Astrocyte of the cerebellum (primary cell): Measurements from ENCODE around the gene GGCX.
"Not testable (repeated sequence)": the region's sequence is repeated elsewhere in the genome, so short reads cannot be mapped to it uniquely, and the experiment has no call there.

ENCODE experiments used
- DNase-seq: peaks from one replicate; pipeline ENCODE4 v3.0.0-alpha.2; 2011; ENCODE audit warnings: low read depth
- H3K4me3 ChIP-seq: 2 replicates; pipeline ENCODE4 v1.5.1; 2011; ENCODE audit warnings: mild to moderate bottlenecking, low read depth, low read length, moderate library complexity
- in situ Hi-C: cut with HindIII; loops from 2 replicates; pipeline ENCODE4 v1.10.0; 2017; ENCODE audit warnings: low sequenced_read_pairs
- TF ChIP-seq, protein P1 (sequence below): IDR thresholded peaks from 2 replicates; pipeline ENCODE4 v1.5.1; 2012; ENCODE audit warnings: low read length, low read depth, moderate library complexity, mild to moderate bottlenecking; ENCODE audit errors: missing control alignments

GGCX gene

DNA sequence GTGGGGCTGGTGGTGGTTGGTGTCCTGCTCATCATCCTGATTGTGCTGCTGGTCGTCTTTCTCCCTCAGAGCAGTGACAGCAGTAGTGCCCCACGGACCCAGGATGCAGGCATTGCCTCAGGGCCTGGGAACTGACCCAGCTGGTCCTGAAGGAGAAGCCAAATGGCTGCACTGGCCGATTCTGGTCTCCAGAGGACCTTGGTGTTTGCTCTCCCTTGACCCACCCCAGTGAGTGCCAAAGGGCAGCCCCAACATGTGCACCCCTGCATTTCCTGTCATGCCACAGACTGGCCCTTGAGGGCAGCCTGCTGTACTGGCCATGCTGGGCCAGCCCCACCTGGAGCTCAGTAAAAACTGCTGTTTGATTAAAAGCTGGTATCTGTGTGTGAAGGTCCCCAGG, 31.7 kb upstream of the GGCX start:
- in situ Hi-C loops, result no loop called here
- DNase-seq, result no peak
- TF ChIP-seq, protein P1, sequence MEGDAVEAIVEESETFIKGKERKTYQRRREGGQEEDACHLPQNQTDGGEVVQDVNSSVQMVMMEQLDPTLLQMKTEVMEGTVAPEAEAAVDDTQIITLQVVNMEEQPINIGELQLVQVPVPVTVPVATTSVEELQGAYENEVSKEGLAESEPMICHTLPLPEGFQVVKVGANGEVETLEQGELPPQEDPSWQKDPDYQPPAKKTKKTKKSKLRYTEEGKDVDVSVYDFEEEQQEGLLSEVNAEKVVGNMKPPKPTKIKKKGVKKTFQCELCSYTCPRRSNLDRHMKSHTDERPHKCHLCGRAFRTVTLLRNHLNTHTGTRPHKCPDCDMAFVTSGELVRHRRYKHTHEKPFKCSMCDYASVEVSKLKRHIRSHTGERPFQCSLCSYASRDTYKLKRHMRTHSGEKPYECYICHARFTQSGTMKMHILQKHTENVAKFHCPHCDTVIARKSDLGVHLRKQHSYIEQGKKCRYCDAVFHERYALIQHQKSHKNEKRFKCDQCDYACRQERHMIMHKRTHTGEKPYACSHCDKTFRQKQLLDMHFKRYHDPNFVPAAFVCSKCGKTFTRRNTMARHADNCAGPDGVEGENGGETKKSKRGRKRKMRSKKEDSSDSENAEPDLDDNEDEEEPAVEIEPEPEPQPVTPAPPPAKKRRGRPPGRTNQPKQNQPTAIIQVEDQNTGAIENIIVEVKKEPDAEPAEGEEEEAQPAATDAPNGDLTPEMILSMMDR, result no peak

DNA sequence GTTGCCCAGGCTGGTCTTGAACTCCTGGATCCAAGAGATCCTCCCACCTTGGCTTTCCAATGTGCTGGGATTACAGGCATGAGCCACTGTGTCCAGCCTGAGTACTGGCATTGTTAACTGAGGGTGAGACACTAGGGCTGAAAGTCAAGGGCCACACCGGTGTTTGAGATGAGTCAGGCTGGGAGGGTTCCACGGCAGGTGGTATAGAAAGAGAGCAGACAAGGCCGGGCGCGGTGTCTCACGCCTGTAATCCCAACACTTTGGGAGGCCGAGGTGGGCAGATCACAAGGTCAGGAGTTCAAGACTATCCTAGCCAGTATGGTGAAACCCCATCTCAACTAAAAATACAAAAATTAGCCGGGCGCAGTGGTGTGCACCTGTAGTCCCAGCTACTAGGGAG, 31.0 kb upstream of the GGCX start:
- H3K4me3 ChIP-seq, in situ Hi-C loops: not testable (repeated sequence)

More for the DNA sequence above, 31.7 kb upstream of the GGCX start:
- no peak overlapping the region for H3K4me3 ChIP-seq

DNA sequence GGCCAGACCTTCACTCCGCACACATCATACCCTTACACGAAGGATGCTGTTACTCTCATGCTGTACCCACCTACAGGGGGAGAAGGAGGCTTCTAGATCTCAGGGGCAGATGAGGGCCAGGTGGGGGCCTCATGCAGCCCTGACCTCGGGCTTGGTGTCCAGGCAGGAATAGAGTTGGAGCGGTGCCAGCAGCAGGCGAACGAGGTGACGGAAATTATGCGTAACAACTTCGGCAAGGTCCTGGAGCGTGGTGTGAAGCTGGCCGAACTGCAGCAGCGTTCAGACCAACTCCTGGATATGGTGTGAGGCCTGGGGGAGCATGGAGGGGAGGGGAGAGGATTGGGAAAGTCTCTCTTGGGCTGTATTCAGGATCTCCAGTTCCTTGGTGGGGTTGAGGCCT, 30.3 kb upstream of the GGCX start:
- in situ Hi-C loops, result no loop called here
- no peak for DNase-seq
- TF ChIP-seq, protein P1, result no peak
- no peak overlapping the region for H3K4me3 ChIP-seq

More for the DNA sequence above, 31.0 kb upstream of the GGCX start:
- DNase-seq, result not testable (repeated sequence)

DNA sequence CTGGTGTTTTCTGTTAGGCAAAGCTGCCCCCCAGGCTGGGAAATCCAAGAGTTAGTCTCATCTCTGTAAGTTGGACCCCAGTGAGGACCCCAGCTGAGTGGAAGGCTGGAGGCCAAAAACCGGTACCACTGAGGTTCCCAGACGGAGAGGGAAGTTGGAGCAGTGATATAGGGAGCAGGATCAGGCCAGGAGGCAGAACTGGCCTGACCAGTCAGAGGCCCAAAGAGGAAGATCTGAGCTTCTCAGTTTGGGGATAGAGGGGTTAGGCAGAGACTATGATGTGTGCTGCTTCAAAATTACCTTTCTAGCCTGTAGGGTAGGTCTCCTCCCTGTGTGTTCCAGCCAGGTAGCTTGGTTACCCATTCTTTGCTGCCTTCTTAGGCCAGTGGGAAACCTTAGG, 29.7 kb upstream of the GGCX start:
- TF ChIP-seq, protein P1, result no peak
- DNase-seq, result no peak
- in situ Hi-C loops, result no loop called here
- H3K4me3 ChIP-seq, result peak overlapping the region; percentile 4

DNA sequence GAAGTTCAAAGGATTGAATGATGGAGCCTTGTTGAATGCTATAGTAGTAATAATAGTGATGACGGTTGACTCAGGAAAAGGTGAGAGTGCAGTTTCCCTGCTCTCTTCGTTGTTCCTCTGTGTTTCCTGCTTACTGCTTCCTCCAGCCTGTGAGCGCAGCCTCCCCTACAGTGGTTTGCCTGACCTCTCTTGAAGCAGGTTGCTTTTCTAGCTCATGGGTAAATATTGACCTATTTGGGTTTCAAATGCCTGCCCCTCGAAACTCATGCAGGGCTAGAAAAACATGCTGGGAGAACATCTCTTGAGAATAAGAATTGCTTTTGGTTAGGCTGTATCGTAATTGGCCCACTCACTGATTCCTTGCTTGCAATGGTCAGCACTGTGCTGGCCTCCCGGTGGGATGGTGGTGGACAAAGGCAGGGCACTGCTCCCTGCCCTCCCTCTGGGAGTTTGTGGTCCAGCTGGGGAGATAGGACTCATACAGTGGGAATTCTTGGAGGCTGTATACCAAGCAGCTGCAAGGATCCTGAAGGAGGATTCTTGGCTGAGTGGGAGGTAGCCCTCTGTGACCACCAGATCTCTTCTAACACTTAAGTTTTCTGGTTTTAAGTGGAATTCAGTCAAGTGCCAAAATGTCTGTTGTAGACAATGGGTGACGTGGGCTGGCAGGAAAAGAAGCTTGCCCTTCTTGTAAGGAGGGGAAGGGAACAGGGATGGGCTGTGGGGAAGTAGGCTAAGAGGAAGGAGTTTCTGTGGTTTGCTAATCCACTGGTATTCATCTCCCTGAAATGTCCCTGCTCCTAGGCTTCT, 28.9 kb upstream of the GGCX start:
- in situ Hi-C loops, result no loop called here

DNA sequence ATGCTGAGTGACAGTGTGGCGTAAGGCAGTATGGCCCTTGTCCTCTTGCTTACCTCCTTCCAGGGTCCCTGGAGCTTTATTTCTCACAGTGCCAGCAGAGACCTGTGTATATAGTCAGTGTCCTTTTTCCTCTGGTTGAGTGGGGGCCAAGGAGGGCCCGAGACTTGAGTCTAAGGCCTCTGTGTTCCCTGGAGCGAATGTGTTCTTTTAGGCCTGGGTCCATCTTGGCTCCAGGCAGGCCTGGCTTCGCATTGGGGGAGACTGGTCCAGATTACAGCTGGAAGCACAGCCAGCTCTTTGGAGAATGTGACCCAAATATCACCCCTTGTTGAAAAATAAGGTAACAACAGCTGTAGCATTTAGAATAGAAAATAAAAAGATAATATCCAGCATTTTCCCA, 27.9 kb upstream of the GGCX start:
- no peak overlapping the region for H3K4me3 ChIP-seq
- TF ChIP-seq, protein P1, result no peak
- in situ Hi-C loops, result no loop called here
- DNase-seq, result no peak

More for the DNA sequence above, 28.9 kb upstream of the GGCX start:
- peak; percentile 100 for DNase-seq
- TF ChIP-seq, protein P1, result no peak
- H3K4me3 ChIP-seq, result no peak overlapping the region

DNA sequence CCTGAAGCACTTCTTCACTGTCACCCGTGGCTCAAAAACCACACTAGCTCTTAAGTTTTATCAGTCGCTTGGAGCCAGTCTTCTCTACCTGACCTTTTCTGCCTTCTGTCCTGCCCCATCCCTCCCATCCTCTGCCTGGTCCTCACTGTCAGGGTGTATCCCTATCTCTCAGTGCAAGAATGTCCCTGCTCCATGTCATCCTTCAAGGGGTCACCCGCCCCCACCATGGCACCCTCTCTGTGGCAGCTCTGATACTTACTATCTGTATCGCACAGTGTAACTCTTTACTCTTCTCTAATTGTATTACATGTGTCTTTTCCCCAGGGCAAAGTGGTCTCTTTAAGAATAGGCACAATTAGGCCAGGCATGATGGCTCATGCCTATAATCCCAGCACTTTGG, 27.4 kb upstream of the GGCX start:
- in situ Hi-C loops, result no loop called here
- DNase-seq, result no peak
- TF ChIP-seq, protein P1, result no peak

More for the DNA sequence above, 27.4 kb upstream of the GGCX start:
- no peak overlapping the region for H3K4me3 ChIP-seq
